ENCODE data around the gene TLE1. TPM values are rescaled to one million over a fixed set of nuclear protein-coding genes. Genes with fewer than 3 reads are reported as not detected.
"Not testable (repeated sequence)": the region's sequence is repeated elsewhere in the genome, so short reads cannot be mapped to it uniquely, and the experiment has no call there.

The TLE1 gene
- total and polyA plus RNA-seq, 12 donors: 33.3 to 76.9 (median 49.8) TPM

- intact Hi-C loops (cut with DNase I): no loop called here
- DNase-seq: no peak
- no peaks in the 10 kb centered on the region for H3K4me1 ChIP-seq (replicated peaks in 1 of 2)
- H3K4me3 ChIP-seq: no peak overlapping the region
- 49 to 75% (median 57%) methylated on average over 2 of the region's 2 CpGs for WGBS, 4 donors
- H3K27me3 ChIP-seq: no peaks in the 10 kb centered on the region
- peak overlapping the region in 1 of 5 donors; percentile 8 for H3K27ac ChIP-seq
- no peak for TF ChIP-seq CTCF (IDR thresholded peaks at IDR 0.05)
- TF ChIP-seq POLR2A (IDR thresholded peaks at IDR 0.05): no peak
- H3K36me3 ChIP-seq (replicated peaks in 1 of 2): no peaks in the 10 kb centered on the region
- no peaks in the 10 kb centered on the region for H3K9me3 ChIP-seq (replicated peaks in 1 of 3)
Observed at GRCh38 chr9:81648891-81649290, 40.5 kb downstream of the TLE1 start.

- no peak overlapping the region for H3K27ac ChIP-seq
- H3K9me3 ChIP-seq (replicated peaks in 1 of 3): no peaks in the 10 kb centered on the region
- no peaks in the 10 kb centered on the region for H3K4me1 ChIP-seq (replicated peaks in 1 of 2)
- no peak overlapping the region for H3K4me3 ChIP-seq
- H3K36me3 ChIP-seq (replicated peaks in 1 of 2): no peaks in the 10 kb centered on the region
- TF ChIP-seq CTCF (IDR thresholded peaks at IDR 0.05) (no peak), POLR2A (IDR thresholded peaks at IDR 0.05) (no peak)
- WGBS, 4 donors: 88 to 98% (median 93%) methylated on average over 3 of the region's 3 CpGs
- no peaks in the 10 kb centered on the region for H3K27me3 ChIP-seq
- intact Hi-C loops (cut with DNase I): no loop called here
- no peak for DNase-seq
Observed at GRCh38 chr9:81646337-81646736, 43.0 kb downstream of the TLE1 start.

- H3K36me3 ChIP-seq (replicated peaks in 1 of 2); H3K4me1 ChIP-seq (replicated peaks in 1 of 2); DNase-seq; H3K4me3 ChIP-seq; H3K9me3 ChIP-seq (replicated peaks in 1 of 3); H3K27me3 ChIP-seq; H3K27ac ChIP-seq; intact Hi-C loops (cut with DNase I): not testable (repeated sequence)
- WGBS, 4 donors: 73 to 85% (median 78%) methylated on average over 6 of the region's 6 CpGs
Observed at GRCh38 chr9:81644513-81644912, 44.8 kb downstream of the TLE1 start.

GRCh38 chr9:81637276-81637675, 52.1 kb downstream of the TLE1 start:
- intact Hi-C loops (cut with DNase I): no loop called here
- H3K4me3 ChIP-seq: no peak overlapping the region
- H3K9me3 ChIP-seq (replicated peaks in 1 of 3): no peaks in the 10 kb centered on the region
- TF ChIP-seq POLR2A (IDR thresholded peaks at IDR 0.05) (no peak), CTCF (IDR thresholded peaks at IDR 0.05) (no peak)
- H3K36me3 ChIP-seq (replicated peaks in 1 of 2): no peaks in the 10 kb centered on the region
- peaks cover 0 to 16% of the 10 kb centered on the region in 2 donors for H3K4me1 ChIP-seq (replicated peaks in 1 of 2)
- no peaks in the 10 kb centered on the region for H3K27me3 ChIP-seq
- no peak for DNase-seq
- 81 to 100% (median 94%) methylated on average over 1 of the region's 1 CpG for WGBS, 4 donors
- H3K27ac ChIP-seq: no peak overlapping the region

GRCh38 chr9:81636255-81636599, 53.1 kb downstream of the TLE1 start:
- Histone ChIP-seq H3K27me3 (no peaks in the 10 kb centered on the region), H3K36me3 (replicated peaks in 1 of 2) (no peaks in the 10 kb centered on the region), H3K4me1 (replicated peaks in 1 of 2) (peaks cover 0 to 16% of the 10 kb centered on the region in 2 donors), H3K9me3 (replicated peaks in 1 of 3) (no peaks in the 10 kb centered on the region), H3K27ac (no peak overlapping the region), H3K4me3 (no peak overlapping the region)
- DNase-seq: no peak
- intact Hi-C loops (cut with DNase I): no loop called here
- TF ChIP-seq CTCF (IDR thresholded peaks at IDR 0.05): no peak
- TF ChIP-seq POLR2A (IDR thresholded peaks at IDR 0.05): no peak
- 86 to 94% (median 90%) methylated on average over 3 of the region's 3 CpGs for WGBS, 4 donors

Data from adrenal gland (tissue), 12 donors.